ENCODE data around the gene LSM12. TPM values are rescaled to one million over a fixed set of nuclear protein-coding genes. Genes with fewer than 3 reads are reported as not detected.

The LSM12 gene
- total and polyA plus RNA-seq, 10 donors: 18.9 to 43.1 (median 27.9) TPM

DNA sequence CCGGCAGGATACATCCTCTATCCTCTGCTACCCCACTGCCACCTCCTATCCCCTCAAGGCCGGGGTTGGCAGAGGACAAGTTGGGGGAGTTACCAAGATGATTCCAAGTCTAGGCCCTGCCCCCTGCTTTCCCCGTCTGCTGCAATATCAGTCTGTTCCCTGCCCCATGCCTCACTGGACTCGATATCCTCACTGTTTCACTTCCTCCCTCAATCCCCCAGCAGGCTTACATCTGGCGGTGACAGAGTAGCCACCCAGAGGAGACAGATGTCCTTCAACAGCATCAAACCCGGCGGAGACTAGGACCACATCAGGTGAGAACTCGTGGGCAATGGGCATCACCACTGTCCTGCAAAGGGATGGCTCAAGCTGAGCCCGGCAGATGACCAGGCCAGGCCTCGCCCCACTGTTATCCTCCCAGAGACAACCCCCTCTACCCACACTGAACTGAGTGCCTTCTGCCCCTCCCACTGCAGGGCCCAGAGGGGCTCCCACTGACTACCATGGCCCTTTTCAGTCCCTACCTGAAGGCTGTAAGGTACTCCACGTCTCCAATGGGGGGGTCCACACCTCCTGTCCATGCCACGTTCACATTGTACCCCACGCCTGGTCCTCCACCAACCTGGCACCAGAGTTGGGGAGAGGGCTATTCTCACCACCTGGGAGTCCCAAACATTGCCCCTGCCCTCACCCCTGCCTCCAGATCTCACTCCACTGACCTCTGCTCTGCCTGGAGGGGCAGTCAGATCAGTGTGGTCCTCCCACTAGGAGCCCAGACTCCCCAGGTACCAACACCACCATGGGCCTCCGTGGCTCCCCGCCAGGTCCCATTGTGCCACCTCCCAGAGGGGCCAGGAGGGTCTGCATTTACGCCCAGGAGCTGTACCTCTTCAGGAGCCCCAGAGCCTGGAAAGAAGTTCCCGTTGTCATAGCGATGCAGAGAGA lies 13.7 kb upstream of the LSM12 start:
- Histone ChIP-seq H3K9me3 (no peaks in the 10 kb centered on the region), H3K27ac (peak overlapping the region in 2 of 8 donors; percentile 2 to 33), H3K4me1 (peaks cover 0 to 40% (median 15%) of the 10 kb centered on the region in 6 donors), H3K4me3 (no peak overlapping the region), H3K27me3 (replicated peaks in 1 of 7) (no peaks in the 10 kb centered on the region), H3K36me3 (peaks cover 0 to 100% (median 86%) of the 10 kb centered on the region in 6 donors)
- intact Hi-C loops (cut with DNase I; ENCODE audit: low total_unique reads): no loop called here
- 80 to 84% (median 81%) methylated on average over 18 of the region's 18 CpGs for WGBS, 5 donors
- TF ChIP-seq POLR2AphosphoS5 (IDR thresholded peaks at IDR 0.05) (peak in 1 of 3 donors; percentile 32), POLR2A (IDR thresholded peaks at IDR 0.05) (no peak)
- TF ChIP-seq, protein P1, sequence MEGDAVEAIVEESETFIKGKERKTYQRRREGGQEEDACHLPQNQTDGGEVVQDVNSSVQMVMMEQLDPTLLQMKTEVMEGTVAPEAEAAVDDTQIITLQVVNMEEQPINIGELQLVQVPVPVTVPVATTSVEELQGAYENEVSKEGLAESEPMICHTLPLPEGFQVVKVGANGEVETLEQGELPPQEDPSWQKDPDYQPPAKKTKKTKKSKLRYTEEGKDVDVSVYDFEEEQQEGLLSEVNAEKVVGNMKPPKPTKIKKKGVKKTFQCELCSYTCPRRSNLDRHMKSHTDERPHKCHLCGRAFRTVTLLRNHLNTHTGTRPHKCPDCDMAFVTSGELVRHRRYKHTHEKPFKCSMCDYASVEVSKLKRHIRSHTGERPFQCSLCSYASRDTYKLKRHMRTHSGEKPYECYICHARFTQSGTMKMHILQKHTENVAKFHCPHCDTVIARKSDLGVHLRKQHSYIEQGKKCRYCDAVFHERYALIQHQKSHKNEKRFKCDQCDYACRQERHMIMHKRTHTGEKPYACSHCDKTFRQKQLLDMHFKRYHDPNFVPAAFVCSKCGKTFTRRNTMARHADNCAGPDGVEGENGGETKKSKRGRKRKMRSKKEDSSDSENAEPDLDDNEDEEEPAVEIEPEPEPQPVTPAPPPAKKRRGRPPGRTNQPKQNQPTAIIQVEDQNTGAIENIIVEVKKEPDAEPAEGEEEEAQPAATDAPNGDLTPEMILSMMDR (IDR thresholded peaks at IDR 0.05 in 8 of 11, conservative IDR thresholded peaks at IDR 0.05 in 3 of 11): no peak
- DNase-seq: no peak

DNA sequence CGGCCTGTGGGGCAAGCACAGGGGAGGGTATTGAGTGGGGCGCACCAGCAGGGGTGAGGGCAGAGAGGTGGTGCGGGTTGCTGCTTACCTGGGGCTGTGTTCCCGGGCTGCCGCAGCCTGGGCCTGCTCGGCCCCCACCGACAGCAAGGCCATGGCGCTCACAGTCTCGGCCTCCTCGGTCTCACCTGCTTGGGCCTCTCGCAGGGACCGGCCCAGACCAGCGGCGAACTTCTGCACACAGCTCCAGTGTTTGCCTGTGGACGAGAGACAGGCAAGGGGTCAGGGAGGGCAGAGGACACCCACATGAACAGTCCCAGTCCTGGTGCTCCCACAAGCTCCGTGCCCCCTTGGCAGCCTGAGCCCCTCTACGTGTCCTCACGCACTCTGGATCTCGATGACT lies 11.9 kb upstream of the LSM12 start:
- intact Hi-C loops (cut with DNase I; ENCODE audit: low total_unique reads): no loop called here
- WGBS, 5 donors: 87 to 97% (median 93%) methylated on average over 11 to 19 of the region's 19 CpGs
- TF ChIP-seq POLR2A (IDR thresholded peaks at IDR 0.05) (no peak), POLR2AphosphoS5 (IDR thresholded peaks at IDR 0.05) (peak in 1 of 3 donors; percentile 56)
- Histone ChIP-seq H3K27me3 (replicated peaks in 1 of 7) (no peaks in the 10 kb centered on the region), H3K4me1 (peaks cover 0 to 46% (median 15%) of the 10 kb centered on the region in 6 donors), H3K4me3 (no peak overlapping the region), H3K27ac (peak overlapping the region in 2 of 8 donors; percentile 65 to 71), H3K36me3 (peaks cover 0 to 98% (median 82%) of the 10 kb centered on the region in 6 donors), H3K9me3 (no peaks in the 10 kb centered on the region)
- no peak for DNase-seq

DNA sequence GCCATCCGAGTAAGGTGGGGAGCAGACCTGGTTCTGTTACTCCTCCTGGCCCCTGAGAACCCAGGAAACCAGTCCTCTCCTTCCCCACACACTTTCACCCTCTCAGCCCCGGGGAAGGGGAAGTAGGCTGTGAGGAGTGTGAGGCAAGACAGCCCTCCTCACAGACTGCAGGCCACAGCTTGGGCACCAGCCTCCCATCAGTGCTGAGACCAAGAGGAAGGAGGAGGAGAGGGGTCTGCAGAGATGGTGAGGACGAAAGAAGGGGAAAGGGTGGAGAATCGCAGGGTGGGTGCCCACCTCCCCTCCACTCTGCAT lies 11.1 kb upstream of the LSM12 start:
- Histone ChIP-seq H3K4me3 (no peak overlapping the region), H3K4me1 (peaks cover 0 to 54% (median 15%) of the 10 kb centered on the region in 6 donors), H3K36me3 (peaks cover 0 to 94% (median 74%) of the 10 kb centered on the region in 6 donors), H3K9me3 (no peaks in the 10 kb centered on the region), H3K27me3 (replicated peaks in 1 of 7) (no peaks in the 10 kb centered on the region), H3K27ac (peak overlapping the region in 5 of 8 donors; percentile 1 to 71 (median 50))
- no peak for DNase-seq
- intact Hi-C loops (cut with DNase I; ENCODE audit: low total_unique reads): no loop called here
- 32 to 57% (median 46%) methylated on average over 4 of the region's 4 CpGs for WGBS, 5 donors
- TF ChIP-seq, protein P1 (IDR thresholded peaks at IDR 0.05 in 8 of 11, conservative IDR thresholded peaks at IDR 0.05 in 3 of 11): no peak
- TF ChIP-seq POLR2A (IDR thresholded peaks at IDR 0.05) (no peak), POLR2AphosphoS5 (IDR thresholded peaks at IDR 0.05) (peak in 2 of 3 donors; percentile 10 to 22)

DNA sequence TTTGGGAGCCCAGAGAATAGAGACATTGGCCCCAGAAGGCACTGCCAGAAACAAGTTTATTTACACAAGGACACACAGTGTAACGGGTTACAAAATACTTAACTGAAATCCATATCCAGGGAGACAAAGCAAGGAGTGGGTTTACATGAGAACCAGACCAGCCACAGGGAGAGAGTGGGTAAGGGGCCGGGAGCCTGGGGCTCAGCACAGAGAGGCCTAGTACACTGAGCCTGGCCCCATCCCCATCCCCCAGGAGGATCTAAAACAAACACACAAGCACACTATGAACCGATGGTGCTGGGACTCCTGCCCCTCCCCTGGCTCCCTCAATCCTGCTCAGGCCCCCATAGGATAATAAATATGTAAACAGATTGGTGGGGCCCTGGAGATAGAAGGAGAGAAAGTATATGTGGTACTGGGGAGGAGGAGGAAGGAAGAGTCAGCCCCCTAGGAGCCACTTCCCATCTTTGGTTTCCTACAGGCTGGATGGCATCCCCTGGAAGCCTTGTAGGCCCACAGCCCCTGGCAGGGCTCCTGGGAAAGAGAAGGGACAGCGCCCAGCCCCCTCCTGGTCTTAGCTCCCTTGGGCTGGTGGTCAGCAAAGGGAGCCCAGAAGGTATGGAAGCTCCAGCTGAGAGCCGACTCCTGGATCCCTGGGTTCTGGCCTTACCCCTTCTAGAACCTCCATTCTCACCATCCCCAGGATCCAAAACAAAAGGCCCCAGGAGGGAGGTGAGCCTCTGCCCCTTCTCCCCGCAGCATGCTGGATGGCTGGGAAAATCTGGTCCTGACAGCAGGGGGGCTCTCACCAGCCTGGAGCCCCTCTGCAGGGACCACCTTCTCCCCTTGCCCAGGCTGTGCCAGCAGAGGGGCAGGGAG lies 10.5 kb upstream of the LSM12 start:
- no peak for DNase-seq
- peaks cover 0 to 88% (median 68%) of the 10 kb centered on the region in 6 donors for H3K36me3 ChIP-seq
- WGBS, 5 donors: 76 to 86% (median 79%) methylated on average over 6 of the region's 6 CpGs
- H3K9me3 ChIP-seq: no peaks in the 10 kb centered on the region
- intact Hi-C loops (cut with DNase I; ENCODE audit: low total_unique reads): no loop called here
- peak overlapping the region in 5 of 8 donors; percentile 22 to 71 (median 50) for H3K27ac ChIP-seq
- TF ChIP-seq, protein P1 (IDR thresholded peaks at IDR 0.05 in 8 of 11, conservative IDR thresholded peaks at IDR 0.05 in 3 of 11): no peak
- peak in 1 of 3 donors; percentile 52 for TF ChIP-seq POLR2AphosphoS5 (IDR thresholded peaks at IDR 0.05)
- peaks cover under 1 to 60% (median 17%) of the 10 kb centered on the region in 6 donors for H3K4me1 ChIP-seq
- H3K27me3 ChIP-seq (replicated peaks in 1 of 7): no peaks in the 10 kb centered on the region
- no peak overlapping the region for H3K4me3 ChIP-seq

All from spleen (tissue), 11 donors.